Neural cell (in vitro differentiated cells): Measurements from ENCODE around the gene MCUR1.

Experiments used
- CTCF ChIP-seq: fragments of 450-650 bp; IDR thresholded peaks from 2 replicates; pipeline ENCODE4 v1.5.1; 2014; ENCODE audit warnings: antibody characterized with exemption, mild to moderate bottlenecking, moderate library complexity; ENCODE audit not compliant: poor library complexity, severe bottlenecking
- EZH2 ChIP-seq: fragments of 200-600, 300-800 bp; shearing (Covaris generic), sonication (generic); IDR thresholded peaks from 2 replicates; pipeline ENCODE4 v1.6.1; 2014; ENCODE audit warnings: antibody characterized with exemption, low read length, borderline replicate concordance, mild to moderate bottlenecking; ENCODE audit not compliant: insufficient read depth, poor library complexity, severe bottlenecking
- MXI1 ChIP-seq: fragments of 450-650 bp; conservative IDR thresholded peaks from 2 replicates; pipeline ENCODE4 v1.6.1; 2014; ENCODE audit warnings: antibody characterized with exemption, mild to moderate bottlenecking; ENCODE audit not compliant: poor library complexity, severe bottlenecking
- POLR2AphosphoS5 ChIP-seq: IDR thresholded peaks from 2 replicates; pipeline ENCODE4 v1.6.1; 2012
- RAD21 ChIP-seq: fragments of 450-650 bp; conservative IDR thresholded peaks from 2 replicates; pipeline ENCODE4 v1.6.1; 2014; ENCODE audit warnings: antibody characterized with exemption, mild to moderate bottlenecking, moderate library complexity
- REST ChIP-seq: IDR thresholded peaks from 2 replicates; pipeline ENCODE4 v1.6.1; 2012; ENCODE audit warnings: borderline replicate concordance
- TAF1 ChIP-seq: IDR thresholded peaks from 2 replicates; pipeline ENCODE4 v1.6.1; 2012; ENCODE audit warnings: low read depth

DNA sequence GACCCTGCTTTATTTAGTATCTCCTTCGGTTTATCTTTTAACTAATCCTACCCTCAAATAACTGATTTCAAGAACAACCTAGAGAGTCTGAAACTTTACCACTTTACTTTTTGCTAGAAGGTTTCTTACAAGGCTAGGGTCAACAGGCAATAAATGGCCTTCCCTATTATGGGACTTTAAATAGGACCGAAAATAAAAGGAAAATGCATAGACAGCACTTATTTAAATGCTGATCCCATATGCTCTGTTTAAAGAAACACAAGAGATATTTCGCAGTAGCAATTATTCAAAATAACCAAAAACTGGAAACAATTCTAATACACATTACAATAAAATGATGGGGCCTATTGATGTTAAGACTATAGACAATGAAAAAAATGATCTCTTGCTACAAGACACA, 13.7 kb downstream of the MCUR1 start:
- TF ChIP-seq TAF1 (no peak), RAD21 (no peak), POLR2AphosphoS5 (no peak), MXI1 (no peak), CTCF (no peak), REST (no peak), EZH2 (no peak)
